ENCODE measurements around the gene ADAMTS15.

The ADAMTS15 gene

GRCh38 chr11:130522284-130522961 lies 74.0 kb downstream of the ADAMTS15 start:
- no peak for TF ChIP-seq CTCF (IDR thresholded peaks at IDR 0.05; ENCODE audit: low read depth, low read length)

GRCh38 chr11:130523166-130523565 lies 74.7 kb downstream of the ADAMTS15 start:
- in situ Hi-C loops (cut with HindIII; ENCODE audit: low sequenced_read_pairs): no loop called here
- DNase-seq (ENCODE audit: low read depth, low spot score): peak; percentile 15
- no peak for TF ChIP-seq CTCF (IDR thresholded peaks at IDR 0.05; ENCODE audit: low read depth, low read length)
- H3K4me3 ChIP-seq (ENCODE audit: low read depth, low read length): no peak overlapping the region

More at GRCh38 chr11:130522284-130522961, 74.0 kb downstream of the ADAMTS15 start:
- in situ Hi-C loops (cut with HindIII; ENCODE audit: low sequenced_read_pairs): no loop called here
- DNase-seq (ENCODE audit: low read depth, low spot score): peak; percentile 93
- H3K4me3 ChIP-seq (ENCODE audit: low read depth, low read length): no peak overlapping the region

GRCh38 chr11:130523609-130524008 lies 75.2 kb downstream of the ADAMTS15 start:
- H3K4me3 ChIP-seq (ENCODE audit: low read depth, low read length): no peak overlapping the region
- in situ Hi-C loops (cut with HindIII; ENCODE audit: low sequenced_read_pairs): no loop called here
- DNase-seq (ENCODE audit: low read depth, low spot score): peak; percentile 89
- TF ChIP-seq CTCF (IDR thresholded peaks at IDR 0.05; ENCODE audit: low read depth, low read length): no peak

GRCh38 chr11:130524132-130524790 lies 75.8 kb downstream of the ADAMTS15 start:
- DNase-seq (ENCODE audit: low read depth, low spot score): no peak
- TF ChIP-seq CTCF (IDR thresholded peaks at IDR 0.05; ENCODE audit: low read depth, low read length): no peak
- no peak overlapping the region for H3K4me3 ChIP-seq (ENCODE audit: low read depth, low read length)
- in situ Hi-C loops (cut with HindIII; ENCODE audit: low sequenced_read_pairs): no loop called here

- in situ Hi-C loops (cut with HindIII; ENCODE audit: low sequenced_read_pairs): no loop called here
- DNase-seq (ENCODE audit: low read depth, low spot score): no peak
- TF ChIP-seq CTCF (IDR thresholded peaks at IDR 0.05; ENCODE audit: low read depth, low read length): no peak
- H3K4me3 ChIP-seq (ENCODE audit: low read depth, low read length): no peak overlapping the region
Measured at GRCh38 chr11:130525307-130525706, 76.9 kb downstream of the ADAMTS15 start.

All from astrocyte of the spinal cord (primary cell).